Brain pericyte (primary cell): ENCODE results near the gene NLRP3.
"Not testable (repeated sequence)": the region's sequence is repeated elsewhere in the genome, so short reads cannot be mapped to it uniquely, and the experiment has no call there.

Experiments
- DNase-seq: peaks from one replicate; pipeline ENCODE4 v3.0.0-alpha.2; 2012; ENCODE audit warnings: low read depth, low spot score

Gene NLRP3

GRCh38 chr1:247415423-247416361 lies at the start of gene NLRP3:
Gene NLRP3 (plus strand): TSS chr1:247416173. CDS start chr1:247418801, 2,628 bp downstream.
- DNase-seq, result no peak

GRCh38 chr1:247366345-247366744 lies 49.6 kb upstream of the NLRP3 start:
- DNase-seq, result not testable (repeated sequence)

GRCh38 chr1:247366926-247367645 lies 48.9 kb upstream of the NLRP3 start:
- no peak for DNase-seq

GRCh38 chr1:247367786-247368422 lies 48.1 kb upstream of the NLRP3 start:
- no peak for DNase-seq

GRCh38 chr1:247368490-247369145 lies 47.4 kb upstream of the NLRP3 start:
- no peak for DNase-seq

GRCh38 chr1:247370786-247371732 lies 44.9 kb upstream of the NLRP3 start:
- no peak for DNase-seq

- DNase-seq, result no peak
Observed at GRCh38 chr1:247371801-247372259, 44.1 kb upstream of the NLRP3 start.

GRCh38 chr1:247373721-247374141 lies 42.2 kb upstream of the NLRP3 start:
- no peak for DNase-seq

- DNase-seq, result not testable (repeated sequence)
Observed at GRCh38 chr1:247374651-247375334, 41.2 kb upstream of the NLRP3 start.

GRCh38 chr1:247375747-247376146 lies 40.2 kb upstream of the NLRP3 start:
- no peak for DNase-seq

- no peak for DNase-seq
Observed at GRCh38 chr1:247376659-247377058, 39.3 kb upstream of the NLRP3 start.

- DNase-seq, result not testable (repeated sequence)
Observed at GRCh38 chr1:247377656-247378055, 38.3 kb upstream of the NLRP3 start.

GRCh38 chr1:247378334-247379073 lies 37.5 kb upstream of the NLRP3 start:
- no peak for DNase-seq

- DNase-seq, result no peak
Observed at GRCh38 chr1:247385283-247385682, 30.7 kb upstream of the NLRP3 start.

GRCh38 chr1:247386217-247386616 lies 29.8 kb upstream of the NLRP3 start:
- DNase-seq, result no peak

GRCh38 chr1:247386687-247387086 lies 29.3 kb upstream of the NLRP3 start:
- DNase-seq, result no peak

- no peak for DNase-seq
Observed at GRCh38 chr1:247387096-247387495, 28.9 kb upstream of the NLRP3 start.

GRCh38 chr1:247387565-247387964 lies 28.4 kb upstream of the NLRP3 start:
- no peak for DNase-seq
